BJ (cell line): ENCODE measurements around the gene TMEM179. TPM values are rescaled to one million over a fixed set of nuclear protein-coding genes. Genes with fewer than 3 reads are reported as not detected.

Experiments
- CTCF ChIA-PET: fragments of 350-600 bp; formaldehyde crosslinking; extraction: SDS; loops from one replicate; lab custom pipeline; 2021; ENCODE audit warnings: antibody characterized with exemption, inconsistent platforms; lab: Yijun Ruan, JAX
- POLR2A ChIA-PET: fragments of 300-600 bp; sonication (Branson Sonifier 250); formaldehyde crosslinking; extraction: SDS; loops from one replicate; lab custom pipeline; 2021; ENCODE audit warnings: antibody characterized with exemption; lab: Charles Lee
- DNase-seq: peaks from one replicate; pipeline ENCODE4 v3.0.0-alpha.2; 2011; ENCODE audit warnings: low read depth
- H3K27me3 ChIP-seq: 2 replicates; pipeline ENCODE4 v1.6.0; 2011; ENCODE audit warnings: low read length; ENCODE audit not compliant: control insufficient read depth, insufficient read depth
- H3K36me3 ChIP-seq: 2 replicates; pipeline ENCODE4 v1.5.1; 2011; ENCODE audit warnings: low read length; ENCODE audit not compliant: control insufficient read depth, insufficient read depth
- H3K4me3 ChIP-seq: 2 replicates; pipeline ENCODE4 v1.5.1; 2011; ENCODE audit warnings: low read depth, mild to moderate bottlenecking, control low read depth, low read length
- CTCF ChIP-seq: IDR thresholded peaks from 2 replicates; pipeline ENCODE4 v1.5.1; 2011; ENCODE audit warnings: low read depth, mild to moderate bottlenecking, control low read depth, inconsistent platforms, low read length, moderate library complexity; ENCODE audit not compliant: insufficient read depth
- polyA plus RNA-seq: library from polyadenylated mRNA; depleted of rRNA; stranded (reverse); fragments of >200 nt; gene quantifications from 2 replicates; pipeline ENCODE4 v1.2.3, GENCODE V29; 2011

The TMEM179 gene
- polyA plus RNA-seq, 1 experiment: 0.09 TPM

- H3K27me3 ChIP-seq: no peaks in the 10 kb centered on the region; the same call in 1 of the 2 replicates
- ChIA-PET POLR2A (no interaction called here), CTCF (interaction anchor here (1.1 kb wide), 1 partner anchor 81 kb away, joined by 3 read pairs; no protein-coding TSS in a partner anchor)
- DNase-seq: no peak
- no peak for TF ChIP-seq CTCF
- H3K36me3 ChIP-seq: no peaks in the 10 kb centered on the region
- no peak overlapping the region for H3K4me3 ChIP-seq
Observed at GRCh38 chr14:104644091-104644635, 39.6 kb upstream of the TMEM179 start.

- POLR2A ChIA-PET: no interaction called here
Observed at GRCh38 chr14:104643306-104643705, 38.7 kb upstream of the TMEM179 start.

GRCh38 chr14:104642540-104642868, 37.9 kb upstream of the TMEM179 start:
- DNase-seq: no peak
- TF ChIP-seq CTCF: no peak
- POLR2A ChIA-PET: no interaction called here

More at GRCh38 chr14:104643306-104643705, 38.7 kb upstream of the TMEM179 start:
- CTCF ChIA-PET: interaction anchor here (1.1 kb wide), 1 partner anchor 82 kb away, joined by 3 read pairs; no protein-coding TSS in a partner anchor
- H3K36me3 ChIP-seq: no peaks in the 10 kb centered on the region
- no peak for TF ChIP-seq CTCF
- no peak overlapping the region for H3K4me3 ChIP-seq
- peaks cover 1% of the 10 kb centered on the region; the same call in 1 of the 2 replicates for H3K27me3 ChIP-seq
- DNase-seq: no peak

GRCh38 chr14:104641753-104642539, 37.4 kb upstream of the TMEM179 start:
- POLR2A ChIA-PET: no interaction called here
- Histone ChIP-seq H3K4me3 (no peak overlapping the region), H3K27me3 (peaks cover 2% of the 10 kb centered on the region; the same call in 1 of the 2 replicates), H3K36me3 (no peaks in the 10 kb centered on the region)
- TF ChIP-seq CTCF: no peak
- CTCF ChIA-PET: no interaction called here
- DNase-seq: no peak

More at GRCh38 chr14:104642540-104642868, 37.9 kb upstream of the TMEM179 start:
- CTCF ChIA-PET: no interaction called here
- Histone ChIP-seq H3K4me3 (no peak overlapping the region), H3K27me3 (peaks cover 2% of the 10 kb centered on the region; the same call in 1 of the 2 replicates), H3K36me3 (no peaks in the 10 kb centered on the region)

- Histone ChIP-seq H3K4me3 (no peak overlapping the region), H3K36me3 (no peaks in the 10 kb centered on the region), H3K27me3 (peaks cover 2% of the 10 kb centered on the region; the same call in 1 of the 2 replicates)
- CTCF ChIA-PET: interaction anchor here (0.6 to 2.1 kb wide), 15 partner anchors 10 to 562 kb away, joined by 3 to 15 read pairs (median 4); no protein-coding TSS in a partner anchor
- TF ChIP-seq CTCF: no peak
- no peak for DNase-seq
- POLR2A ChIA-PET: no interaction called here
Observed at GRCh38 chr14:104640681-104641080, 36.1 kb upstream of the TMEM179 start.
